Measurements from ENCODE around the gene AGA.

Gene AGA

GRCh38 chr4:177404986-177405385 is 37.3 kb downstream of the AGA start:
- Histone ChIP-seq H3K9me3 (ENCODE audit: control insufficient read depth, insufficient read depth, low read length) (no peaks in the 10 kb centered on the region), H3K27me3 (ENCODE audit: control insufficient read depth, insufficient read depth, low read length) (no peaks in the 10 kb centered on the region), H3K4me3 (ENCODE audit: low read depth, low read length) (no peak overlapping the region), H3K4me1 (ENCODE audit: control insufficient read depth, insufficient read depth, low read length) (peaks cover 5% of the 10 kb centered on the region), H3K36me3 (ENCODE audit: control insufficient read depth, insufficient read depth, low read length) (no peaks in the 10 kb centered on the region), H3K9ac (ENCODE audit: low read depth, low read length) (no peak overlapping the region)

GRCh38 chr4:177404342-177404741 is 37.9 kb downstream of the AGA start:
- Histone ChIP-seq H3K9me3 (ENCODE audit: control insufficient read depth, insufficient read depth, low read length) (no peaks in the 10 kb centered on the region), H3K4me3 (ENCODE audit: low read depth, low read length) (no peak overlapping the region), H3K27me3 (ENCODE audit: control insufficient read depth, insufficient read depth, low read length) (no peaks in the 10 kb centered on the region), H3K9ac (ENCODE audit: low read depth, low read length) (no peak overlapping the region), H3K36me3 (ENCODE audit: control insufficient read depth, insufficient read depth, low read length) (no peaks in the 10 kb centered on the region), H3K4me1 (ENCODE audit: control insufficient read depth, insufficient read depth, low read length) (peaks cover 5% of the 10 kb centered on the region)

GRCh38 chr4:177403746-177404145 is 38.5 kb downstream of the AGA start:
- Histone ChIP-seq H3K4me3 (ENCODE audit: low read depth, low read length) (no peak overlapping the region), H3K9me3 (ENCODE audit: control insufficient read depth, insufficient read depth, low read length) (no peaks in the 10 kb centered on the region), H3K4me1 (ENCODE audit: control insufficient read depth, insufficient read depth, low read length) (peaks cover 5% of the 10 kb centered on the region), H3K9ac (ENCODE audit: low read depth, low read length) (no peak overlapping the region), H3K36me3 (ENCODE audit: control insufficient read depth, insufficient read depth, low read length) (no peaks in the 10 kb centered on the region), H3K27me3 (ENCODE audit: control insufficient read depth, insufficient read depth, low read length) (no peaks in the 10 kb centered on the region)

- Histone ChIP-seq H3K36me3 (ENCODE audit: control insufficient read depth, insufficient read depth, low read length) (no peaks in the 10 kb centered on the region), H3K27me3 (ENCODE audit: control insufficient read depth, insufficient read depth, low read length) (no peaks in the 10 kb centered on the region), H3K9me3 (ENCODE audit: control insufficient read depth, insufficient read depth, low read length) (no peaks in the 10 kb centered on the region)
Observed at GRCh38 chr4:177401658-177402273, 40.5 kb downstream of the AGA start.

GRCh38 chr4:177400030-177400429 is 42.2 kb downstream of the AGA start:
- H3K9ac ChIP-seq (ENCODE audit: low read depth, low read length): no peak overlapping the region

More at GRCh38 chr4:177401658-177402273, 40.5 kb downstream of the AGA start:
- peaks cover 5% of the 10 kb centered on the region for H3K4me1 ChIP-seq (ENCODE audit: control insufficient read depth, insufficient read depth, low read length)
- H3K4me3 ChIP-seq (ENCODE audit: low read depth, low read length): no peak overlapping the region
- H3K9ac ChIP-seq (ENCODE audit: low read depth, low read length): no peak overlapping the region

GRCh38 chr4:177396352-177396751 is 45.9 kb downstream of the AGA start:
- no peak overlapping the region for H3K4me3 ChIP-seq (ENCODE audit: low read depth, low read length)

More at GRCh38 chr4:177400030-177400429, 42.2 kb downstream of the AGA start:
- Histone ChIP-seq H3K36me3 (ENCODE audit: control insufficient read depth, insufficient read depth, low read length) (no peaks in the 10 kb centered on the region), H3K9me3 (ENCODE audit: control insufficient read depth, insufficient read depth, low read length) (no peaks in the 10 kb centered on the region), H3K27me3 (ENCODE audit: control insufficient read depth, insufficient read depth, low read length) (no peaks in the 10 kb centered on the region), H3K4me1 (ENCODE audit: control insufficient read depth, insufficient read depth, low read length) (peaks cover 5% of the 10 kb centered on the region), H3K4me3 (ENCODE audit: low read depth, low read length) (no peak overlapping the region)

GRCh38 chr4:177393236-177393635 is 49.0 kb downstream of the AGA start:
- H3K27me3 ChIP-seq (ENCODE audit: control insufficient read depth, insufficient read depth, low read length): no peaks in the 10 kb centered on the region
- no peak overlapping the region for H3K9ac ChIP-seq (ENCODE audit: low read depth, low read length)
- H3K9me3 ChIP-seq (ENCODE audit: control insufficient read depth, insufficient read depth, low read length): no peaks in the 10 kb centered on the region
- no peaks in the 10 kb centered on the region for H3K4me1 ChIP-seq (ENCODE audit: control insufficient read depth, insufficient read depth, low read length)
- no peaks in the 10 kb centered on the region for H3K36me3 ChIP-seq (ENCODE audit: control insufficient read depth, insufficient read depth, low read length)
- no peak overlapping the region for H3K4me3 ChIP-seq (ENCODE audit: low read depth, low read length)

More at GRCh38 chr4:177396352-177396751, 45.9 kb downstream of the AGA start:
- H3K9me3 ChIP-seq (ENCODE audit: control insufficient read depth, insufficient read depth, low read length): no peaks in the 10 kb centered on the region
- no peaks in the 10 kb centered on the region for H3K36me3 ChIP-seq (ENCODE audit: control insufficient read depth, insufficient read depth, low read length)
- H3K4me1 ChIP-seq (ENCODE audit: control insufficient read depth, insufficient read depth, low read length): no peaks in the 10 kb centered on the region
- H3K27me3 ChIP-seq (ENCODE audit: control insufficient read depth, insufficient read depth, low read length): no peaks in the 10 kb centered on the region
- H3K9ac ChIP-seq (ENCODE audit: low read depth, low read length): no peak overlapping the region

- Histone ChIP-seq H3K4me1 (ENCODE audit: control insufficient read depth, insufficient read depth, low read length) (no peaks in the 10 kb centered on the region), H3K27me3 (ENCODE audit: control insufficient read depth, insufficient read depth, low read length) (no peaks in the 10 kb centered on the region), H3K9ac (ENCODE audit: low read depth, low read length) (no peak overlapping the region), H3K4me3 (ENCODE audit: low read depth, low read length) (no peak overlapping the region), H3K9me3 (ENCODE audit: control insufficient read depth, insufficient read depth, low read length) (no peaks in the 10 kb centered on the region), H3K36me3 (ENCODE audit: control insufficient read depth, insufficient read depth, low read length) (no peaks in the 10 kb centered on the region)
Observed at GRCh38 chr4:177391953-177392352, 50.3 kb downstream of the AGA start.

GRCh38 chr4:177391287-177391686 is 51.0 kb downstream of the AGA start:
- H3K27me3 ChIP-seq (ENCODE audit: control insufficient read depth, insufficient read depth, low read length): no peaks in the 10 kb centered on the region
- H3K9ac ChIP-seq (ENCODE audit: low read depth, low read length): no peak overlapping the region
- H3K9me3 ChIP-seq (ENCODE audit: control insufficient read depth, insufficient read depth, low read length): no peaks in the 10 kb centered on the region

GRCh38 chr4:177386278-177386815 is 55.9 kb downstream of the AGA start:
- H3K27me3 ChIP-seq (ENCODE audit: control insufficient read depth, insufficient read depth, low read length): no peaks in the 10 kb centered on the region
- no peaks in the 10 kb centered on the region for H3K36me3 ChIP-seq (ENCODE audit: control insufficient read depth, insufficient read depth, low read length)
- H3K9me3 ChIP-seq (ENCODE audit: control insufficient read depth, insufficient read depth, low read length): peaks cover under 1% of the 10 kb centered on the region
- H3K9ac ChIP-seq (ENCODE audit: low read depth, low read length): no peak overlapping the region
- no peaks in the 10 kb centered on the region for H3K4me1 ChIP-seq (ENCODE audit: control insufficient read depth, insufficient read depth, low read length)
- H3K4me3 ChIP-seq (ENCODE audit: low read depth, low read length): no peak overlapping the region

More at GRCh38 chr4:177391287-177391686, 51.0 kb downstream of the AGA start:
- no peaks in the 10 kb centered on the region for H3K4me1 ChIP-seq (ENCODE audit: control insufficient read depth, insufficient read depth, low read length)
- H3K36me3 ChIP-seq (ENCODE audit: control insufficient read depth, insufficient read depth, low read length): no peaks in the 10 kb centered on the region
- H3K4me3 ChIP-seq (ENCODE audit: low read depth, low read length): no peak overlapping the region

GRCh38 chr4:177385576-177386277 is 56.5 kb downstream of the AGA start:
- H3K4me3 ChIP-seq (ENCODE audit: low read depth, low read length): no peak overlapping the region
- peaks cover 4% of the 10 kb centered on the region for H3K9me3 ChIP-seq (ENCODE audit: control insufficient read depth, insufficient read depth, low read length)
- no peaks in the 10 kb centered on the region for H3K4me1 ChIP-seq (ENCODE audit: control insufficient read depth, insufficient read depth, low read length)
- H3K9ac ChIP-seq (ENCODE audit: low read depth, low read length): no peak overlapping the region
- no peaks in the 10 kb centered on the region for H3K27me3 ChIP-seq (ENCODE audit: control insufficient read depth, insufficient read depth, low read length)
- no peaks in the 10 kb centered on the region for H3K36me3 ChIP-seq (ENCODE audit: control insufficient read depth, insufficient read depth, low read length)

GRCh38 chr4:177384856-177385397 is 57.3 kb downstream of the AGA start:
- H3K27me3 ChIP-seq (ENCODE audit: control insufficient read depth, insufficient read depth, low read length): no peaks in the 10 kb centered on the region
- no peak overlapping the region for H3K9ac ChIP-seq (ENCODE audit: low read depth, low read length)
- H3K4me1 ChIP-seq (ENCODE audit: control insufficient read depth, insufficient read depth, low read length): no peaks in the 10 kb centered on the region
- H3K4me3 ChIP-seq (ENCODE audit: low read depth, low read length): no peak overlapping the region
- no peaks in the 10 kb centered on the region for H3K36me3 ChIP-seq (ENCODE audit: control insufficient read depth, insufficient read depth, low read length)
- peaks cover 4% of the 10 kb centered on the region for H3K9me3 ChIP-seq (ENCODE audit: control insufficient read depth, insufficient read depth, low read length)
